Transverse colon (tissue), 4 donors: ENCODE measurements around the gene BCAN. TPM values are rescaled to one million over a fixed set of nuclear protein-coding genes. Genes with fewer than 3 reads are reported as not detected.

Experiments used
- DNase-seq: peaks from one replicate; pipeline ENCODE4 v3.0.0-alpha.2; 2019
- H3K27ac ChIP-seq, 4 donors: fragments of 200-600 bp; sonication (generic); 2 replicates each; pipeline ENCODE4 v1.5.1; 2016 to 2018; ENCODE audit warnings: inconsistent platforms in 4 of 4
- H3K27me3 ChIP-seq: fragments of 200-600 bp; sonication (generic); 2 replicates; pipeline ENCODE4 v1.5.1; 2017; ENCODE audit warnings: inconsistent platforms
- H3K36me3 ChIP-seq, 4 donors: fragments of 200-600 bp; sonication (generic); 2 replicates each; pipeline ENCODE4 v1.5.1; 2017 to 2019; ENCODE audit warnings: inconsistent platforms in 4 of 4
- H3K4me1 ChIP-seq, 4 donors: fragments of 200-600 bp; sonication (generic); 2 replicates each; pipeline ENCODE4 v1.5.1; 2017 to 2020; ENCODE audit warnings: inconsistent platforms in 4 of 4
- H3K4me3 ChIP-seq, 4 donors: fragments of 200-600 bp; sonication (generic); 1 replicate in 1 of 4; 2 replicates in 3 of 4; pipeline versions ENCODE4 v1.5.1 to v1.6.1; 2017 to 2019; ENCODE audit warnings: inconsistent platforms in 4 of 4
- H3K9me3 ChIP-seq, 2 donors: fragments of 200-600 bp; sonication (generic); 2 replicates each; pipeline ENCODE4 v1.5.1; 2017 to 2019; ENCODE audit warnings: inconsistent platforms in 2 of 2
- EP300 ChIP-seq: sonication (generic); formaldehyde crosslinking; IDR thresholded peaks from one replicate; pipeline ENCODE4 v1.6.1; 2017; ENCODE audit warnings: antibody characterized with exemption, low read depth
- POLR2A ChIP-seq: fragments of 450-650 bp; IDR thresholded peaks from one replicate; pipeline ENCODE4 v1.6.1; 2016; ENCODE audit warnings: antibody characterized with exemption, mild to moderate bottlenecking, moderate library complexity
- POLR2AphosphoS5 ChIP-seq, 3 donors: sonication (generic); formaldehyde crosslinking; IDR thresholded peaks; one replicate each; pipeline ENCODE4 v1.6.1; 2016; ENCODE audit warnings: antibody characterized with exemption in 3 of 3
- WGBS, 2 donors: methylation state at CpG; one replicate each; pipeline ENCODE4 v1.1.5; 2018; ENCODE audit warnings: low coverage in 1 of 2; 5-methylcytosine and 5-hydroxymethylcytosine counted together
- in situ Hi-C, 4 donors: fragments of 200-750 bp; cut with MboI; loops; one replicate each; pipeline versions ENCODE4 v1.15.0 to v1.15.1; 2017; ENCODE audit warnings: low sequenced_read_pairs in 3 of 4, low pct_ligation_motif_present in 1 of 4, low pct_unique_long_range_greater_than_20kb in 1 of 4
- intact Hi-C: fragments of 100-400 bp; cut with DNase I; formaldehyde crosslinking; loops from one replicate; pipeline ENCODE4 v1.15.1; 2023; ENCODE audit warnings: low total_unique reads
- total RNA-seq, 4 donors: library from RNA; depleted of rRNA; stranded (reverse); fragments of >200 nt; gene quantifications; one replicate each; pipeline ENCODE4 v1.1.0, GENCODE V29; 2016
- TF ChIP-seq, protein P1 (sequence below), 5 experiments: fragments of 200-600 bp in 3 of 5; fragments of 450-650 bp in 2 of 5; sonication (generic) in 3 of 5; IDR thresholded peaks; 1 replicate in 2 of 5; 2 replicates in 3 of 5; pipeline ENCODE4 v1.5.1; 2016 to 2017; ENCODE audit warnings: antibody characterized with exemption in 5 of 5, inconsistent platforms in 3 of 5, mild to moderate bottlenecking in 2 of 5, moderate library complexity in 1 of 5

The BCAN gene
- total RNA-seq, 4 donors from 2014 or later: 0.55 to 0.95 TPM; not detected in 2

DNA sequence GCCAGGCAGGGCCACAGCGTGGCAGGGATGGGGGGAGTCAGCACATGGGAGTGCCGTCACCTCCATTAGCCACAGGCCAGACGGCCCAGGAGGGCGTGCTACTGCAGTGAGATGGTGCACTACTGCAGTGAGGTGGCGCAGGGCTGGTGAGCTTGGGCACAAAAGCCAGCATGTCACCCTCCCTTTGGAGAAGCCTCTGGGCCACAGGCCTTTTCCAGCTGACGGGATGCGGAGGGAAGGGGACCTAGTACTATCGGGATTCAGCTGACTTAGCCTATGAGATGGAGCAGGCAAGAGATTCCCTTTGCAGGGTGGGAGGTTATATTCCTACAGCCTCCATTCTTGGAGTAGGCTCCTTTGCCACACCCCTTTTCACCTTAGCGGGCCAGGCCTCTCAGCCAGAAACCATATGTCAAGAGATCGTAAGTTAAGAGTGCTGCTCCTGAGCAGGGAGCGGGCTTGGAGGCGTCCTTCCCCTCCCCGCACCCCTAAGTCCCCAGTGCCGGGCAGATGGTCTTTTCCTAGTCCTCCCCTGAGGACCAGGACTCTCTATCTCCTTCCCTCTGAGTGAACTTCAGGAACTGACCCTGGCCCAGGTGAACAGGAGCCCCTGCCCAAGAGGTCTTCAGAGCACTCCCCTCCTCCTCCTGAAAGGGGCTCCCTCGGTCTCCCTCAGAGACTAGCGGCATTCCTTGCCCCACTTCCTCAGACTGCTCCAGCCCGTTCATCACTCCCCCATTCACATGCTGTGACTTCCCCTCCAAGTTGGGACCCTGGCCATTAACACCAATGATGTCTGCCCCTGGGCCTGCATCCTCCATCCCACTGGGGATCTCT is 27.1 kb downstream of the BCAN start:
- H3K27ac ChIP-seq: peak overlapping the region; percentile 66 to 89 (median 78)
- H3K4me3 ChIP-seq: no peak overlapping the region
- peaks cover 8% of the 10 kb centered on the region for H3K27me3 ChIP-seq
- TF ChIP-seq, protein P1, sequence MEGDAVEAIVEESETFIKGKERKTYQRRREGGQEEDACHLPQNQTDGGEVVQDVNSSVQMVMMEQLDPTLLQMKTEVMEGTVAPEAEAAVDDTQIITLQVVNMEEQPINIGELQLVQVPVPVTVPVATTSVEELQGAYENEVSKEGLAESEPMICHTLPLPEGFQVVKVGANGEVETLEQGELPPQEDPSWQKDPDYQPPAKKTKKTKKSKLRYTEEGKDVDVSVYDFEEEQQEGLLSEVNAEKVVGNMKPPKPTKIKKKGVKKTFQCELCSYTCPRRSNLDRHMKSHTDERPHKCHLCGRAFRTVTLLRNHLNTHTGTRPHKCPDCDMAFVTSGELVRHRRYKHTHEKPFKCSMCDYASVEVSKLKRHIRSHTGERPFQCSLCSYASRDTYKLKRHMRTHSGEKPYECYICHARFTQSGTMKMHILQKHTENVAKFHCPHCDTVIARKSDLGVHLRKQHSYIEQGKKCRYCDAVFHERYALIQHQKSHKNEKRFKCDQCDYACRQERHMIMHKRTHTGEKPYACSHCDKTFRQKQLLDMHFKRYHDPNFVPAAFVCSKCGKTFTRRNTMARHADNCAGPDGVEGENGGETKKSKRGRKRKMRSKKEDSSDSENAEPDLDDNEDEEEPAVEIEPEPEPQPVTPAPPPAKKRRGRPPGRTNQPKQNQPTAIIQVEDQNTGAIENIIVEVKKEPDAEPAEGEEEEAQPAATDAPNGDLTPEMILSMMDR (IDR thresholded peaks at IDR 0.05): no peak
- TF ChIP-seq POLR2AphosphoS5 (IDR thresholded peaks at IDR 0.05): no peak
- 79% methylated on average over 14 of the region's 17 CpGs; no CpG with 5 or more reads in 1 of the 2 donors for WGBS, 2 donors
- H3K36me3 ChIP-seq: no peaks in the 10 kb centered on the region
- in situ Hi-C loops (no loop called here), intact Hi-C loops (no loop called here)
- H3K4me1 ChIP-seq: peaks cover 27 to 52% (median 31%) of the 10 kb centered on the region in 4 donors
- no peak for DNase-seq
- H3K9me3 ChIP-seq: no peaks in the 10 kb centered on the region

- in situ Hi-C loops: no loop called here
- Histone ChIP-seq H3K4me1 (peaks cover 21 to 52% (median 24%) of the 10 kb centered on the region in 4 donors), H3K27me3 (peaks cover 11% of the 10 kb centered on the region), H3K27ac (peak overlapping the region in 2 of 4 donors; percentile 77 to 89), H3K4me3 (no peak overlapping the region), H3K36me3 (no peaks in the 10 kb centered on the region), H3K9me3 (no peaks in the 10 kb centered on the region)
- intact Hi-C loops: no loop called here
- no peak for DNase-seq
- 54% methylated on average over 5 of the region's 5 CpGs; no CpG with 5 or more reads in 1 of the 2 donors for WGBS, 2 donors
- TF ChIP-seq EP300 (no peak), POLR2A (no peak), POLR2AphosphoS5 (IDR thresholded peaks at IDR 0.05) (no peak)
- TF ChIP-seq, protein P1 (IDR thresholded peaks at IDR 0.05): no peak
Observed at GRCh38 chr1:156669794-156670193, 27.9 kb downstream of the BCAN start.

DNA sequence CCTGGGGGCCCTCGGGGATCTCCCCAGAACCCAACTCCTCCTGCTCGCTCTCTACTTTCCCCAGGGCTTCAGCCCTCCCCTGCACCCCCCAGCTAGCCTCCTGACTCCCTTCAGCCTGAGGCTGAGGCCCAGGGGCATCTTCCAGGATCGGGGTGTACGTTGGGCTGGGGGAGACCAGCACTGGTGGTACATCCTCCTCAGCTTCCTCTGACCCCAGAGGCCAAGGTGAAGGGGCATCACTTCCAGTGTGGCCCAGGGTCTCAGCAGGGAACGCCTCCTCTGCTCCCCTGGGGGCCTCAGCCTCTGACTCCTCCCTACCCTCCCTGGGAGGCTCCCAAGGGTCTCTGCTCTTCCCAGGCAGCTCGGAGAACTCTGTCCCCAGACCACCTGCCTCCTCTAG is 28.4 kb downstream of the BCAN start:
- Histone ChIP-seq H3K36me3 (no peaks in the 10 kb centered on the region), H3K4me1 (peaks cover 18 to 50% (median 20%) of the 10 kb centered on the region in 4 donors), H3K27ac (peak overlapping the region in 2 of 4 donors; percentile 12 to 77), H3K4me3 (no peak overlapping the region), H3K27me3 (peaks cover 16% of the 10 kb centered on the region), H3K9me3 (no peaks in the 10 kb centered on the region)
- WGBS, 2 donors: 79% methylated on average over 6 of the region's 6 CpGs; no CpG with 5 or more reads in 1 of the 2 donors
- TF ChIP-seq POLR2AphosphoS5 (IDR thresholded peaks at IDR 0.05): no peak
- no peak for TF ChIP-seq POLR2A
- TF ChIP-seq, protein P1 (IDR thresholded peaks at IDR 0.05): no peak
- no peak for DNase-seq
- in situ Hi-C loops: no loop called here
- intact Hi-C loops: no loop called here

DNA sequence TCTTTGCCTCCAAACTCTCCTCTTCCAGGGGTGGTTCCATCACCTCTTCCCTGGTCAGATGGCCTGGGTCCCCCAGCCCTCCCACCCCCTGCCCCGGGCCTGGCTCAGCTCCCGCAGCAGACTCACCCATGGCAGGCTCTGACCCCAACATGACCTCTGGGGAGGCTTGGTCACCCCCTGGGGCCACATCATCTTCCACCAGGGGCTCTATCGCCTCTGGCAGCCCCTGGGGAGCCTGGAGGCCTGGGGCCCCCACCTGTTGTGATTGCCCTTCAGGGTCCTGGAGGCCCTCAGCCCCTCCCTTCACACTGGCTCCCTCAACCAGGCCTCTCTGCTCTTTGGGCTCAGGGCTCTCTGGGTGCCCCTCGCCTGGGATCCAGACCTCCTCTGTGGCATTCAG is 28.9 kb downstream of the BCAN start:
- DNase-seq: no peak
- WGBS, 2 donors: 64 to 80% methylated on average over 1 to 4 of the region's 4 CpGs
- TF ChIP-seq, protein P1 (IDR thresholded peaks at IDR 0.05): no peak
- TF ChIP-seq POLR2A (no peak), POLR2AphosphoS5 (IDR thresholded peaks at IDR 0.05) (no peak), EP300 (no peak)
- Histone ChIP-seq H3K4me1 (peaks cover 14 to 46% (median 17%) of the 10 kb centered on the region in 4 donors), H3K9me3 (no peaks in the 10 kb centered on the region), H3K4me3 (no peak overlapping the region), H3K27ac (peak overlapping the region in 1 of 4 donors; percentile 12), H3K36me3 (no peaks in the 10 kb centered on the region), H3K27me3 (peaks cover 20% of the 10 kb centered on the region)
- in situ Hi-C loops: no loop called here
- intact Hi-C loops: no loop called here
